AG20443 (cell line): ENCODE data around the gene RNU2-63P.
"Not testable (repeated sequence)": the region's sequence is repeated elsewhere in the genome, so short reads cannot be mapped to it uniquely, and the experiment has no call there.

Source experiments
- DNase-seq: peaks from one replicate; pipeline ENCODE4 v3.0.0; 2012; ENCODE audit warnings: low spot score, mixed read lengths

Gene RNU2-63P

DNA sequence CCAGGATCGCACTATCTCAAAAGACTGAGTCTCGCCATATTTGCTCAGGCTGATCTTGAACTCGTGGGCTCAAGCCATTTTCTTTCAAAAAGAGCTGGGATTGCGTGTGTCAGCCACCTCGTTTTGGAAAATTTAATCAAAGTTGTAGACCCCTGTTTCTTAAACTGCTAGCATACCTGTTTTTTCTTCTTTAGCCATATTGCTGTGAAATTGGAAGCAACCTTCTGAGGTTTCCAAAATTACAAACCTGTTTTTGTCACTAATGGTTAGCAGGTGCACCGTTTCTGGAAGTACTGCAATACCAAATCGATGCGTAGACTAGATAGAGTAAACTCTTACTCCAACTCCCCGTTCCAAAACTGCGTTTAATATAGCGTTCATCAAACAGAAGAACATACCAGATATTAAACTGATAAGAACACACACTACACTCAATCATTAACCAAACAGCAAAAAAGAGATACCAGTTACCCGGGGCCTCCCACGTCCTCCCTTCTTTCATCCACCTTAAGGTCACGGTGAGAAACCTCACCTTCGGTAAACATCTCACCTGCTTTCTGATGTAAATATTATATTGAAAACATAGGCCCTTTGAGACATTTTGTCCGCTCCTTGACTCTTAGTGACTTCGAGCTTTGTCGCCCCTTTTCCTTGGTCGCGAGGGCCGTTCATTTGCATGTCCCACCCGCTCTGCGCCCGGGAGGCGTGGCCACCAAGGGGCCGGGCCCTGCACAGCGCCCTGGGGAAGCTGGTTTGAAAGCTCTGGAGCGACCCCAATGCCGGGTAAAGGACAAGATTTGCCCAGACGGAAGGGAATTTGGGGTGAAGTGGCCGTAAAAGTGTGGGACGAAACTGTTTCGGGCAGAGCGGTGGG lies at the start of gene RNU2-63P:
RNU2-63P (minus strand) TSS at position 462 of the 874 bp plus-strand sequence.
- peak; percentile 68 for DNase-seq

DNA sequence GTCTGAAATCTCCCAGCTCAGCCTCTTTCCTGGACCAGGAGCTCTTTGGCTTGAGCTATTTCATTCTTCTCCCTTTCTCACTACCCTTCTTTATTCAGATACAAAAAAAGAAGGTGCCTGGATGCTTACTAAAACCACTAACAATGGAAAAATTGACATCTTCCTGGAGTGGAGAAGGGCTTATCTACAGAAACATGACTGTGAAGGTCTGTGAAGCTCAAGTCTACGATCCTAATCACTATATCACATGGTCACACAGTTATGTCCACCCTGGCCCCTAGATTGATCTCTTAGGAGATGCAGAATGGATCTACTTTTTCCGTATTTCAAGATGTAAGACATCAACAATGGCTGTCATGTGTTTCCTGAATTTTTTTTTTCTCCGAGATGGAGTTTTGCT lies 44.9 kb upstream of the RNU2-63P start:
- DNase-seq = no peak

DNA sequence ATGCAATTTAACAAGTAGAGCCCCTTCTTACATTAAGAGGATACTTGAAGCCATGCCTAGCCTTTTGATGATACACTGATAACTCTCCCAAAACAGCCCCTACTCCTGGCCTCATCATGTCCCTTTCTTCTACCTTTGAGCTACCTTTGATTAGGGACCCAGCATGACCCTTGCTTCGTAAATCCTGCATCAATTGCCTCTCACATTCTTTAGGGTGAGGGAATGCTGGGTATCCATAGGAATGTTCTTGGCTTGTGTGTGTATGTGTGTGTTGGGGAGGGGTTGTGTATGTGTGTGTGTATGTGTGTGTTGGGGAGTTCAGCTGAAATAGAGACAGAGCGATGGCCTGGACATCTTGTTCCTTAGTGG lies 44.5 kb upstream of the RNU2-63P start:
- DNase-seq = no peak

DNA sequence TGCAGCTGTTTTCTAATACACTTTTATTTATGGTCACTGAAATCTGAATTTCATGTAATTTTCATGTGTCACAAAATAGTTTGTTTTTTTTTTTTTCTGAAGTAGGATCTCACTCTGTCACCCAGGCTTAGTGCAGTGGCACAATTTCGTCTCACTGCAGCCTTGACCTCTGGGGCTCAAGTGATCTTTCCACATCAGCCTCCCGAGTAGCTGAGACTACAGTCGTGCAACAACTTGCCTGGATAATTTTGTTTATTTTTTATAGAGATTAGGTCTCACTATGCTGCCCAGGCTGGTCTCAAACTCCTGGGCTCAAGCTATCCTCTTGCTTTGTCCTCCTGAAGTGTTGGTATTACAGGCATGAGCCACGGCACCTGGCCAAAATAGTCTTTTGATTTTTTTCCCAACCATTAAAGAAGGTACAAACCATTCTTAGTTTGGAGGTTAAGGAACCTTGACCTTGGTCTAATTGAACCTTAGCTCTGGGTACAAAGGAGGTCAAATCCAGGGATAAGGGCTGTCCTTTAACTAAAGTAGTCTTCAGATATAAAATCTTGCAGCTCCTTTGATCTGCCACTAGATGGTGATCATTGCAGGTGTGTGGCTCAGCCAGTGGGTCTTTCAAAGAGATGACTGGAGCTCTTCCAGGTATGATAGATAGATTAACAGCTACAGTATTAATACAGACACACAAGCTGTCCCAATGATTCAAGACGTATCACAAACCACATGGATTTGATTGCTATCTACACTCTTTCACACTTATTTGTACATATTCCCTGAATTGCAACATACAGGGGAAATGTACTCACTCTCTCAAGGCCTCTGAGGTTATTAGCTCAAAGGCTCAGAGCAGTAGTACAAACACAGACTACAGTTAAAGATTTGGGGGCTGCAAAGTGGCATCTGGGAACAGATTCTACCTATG lies 43.9 kb upstream of the RNU2-63P start:
- DNase-seq = peak; percentile 67

DNA sequence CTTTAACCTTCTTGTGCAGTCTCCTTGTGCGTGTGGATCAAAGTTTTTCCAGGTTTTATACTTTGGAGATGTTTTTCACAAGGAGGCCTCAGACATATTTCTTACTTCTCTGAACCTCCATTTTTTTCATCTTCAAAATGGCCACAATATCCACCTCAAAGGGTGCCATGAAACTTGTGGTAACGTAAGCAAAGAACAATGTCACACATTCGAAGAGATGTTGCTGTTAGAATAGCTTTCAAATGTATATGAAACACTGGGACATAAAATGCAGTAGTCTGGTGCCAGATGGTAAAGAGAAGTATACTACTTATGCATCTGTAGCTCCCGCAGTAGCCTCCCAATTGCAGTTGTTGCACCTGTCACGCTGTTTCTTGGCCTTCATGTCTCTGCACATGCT lies 41.8 kb upstream of the RNU2-63P start:
- no peak for DNase-seq

DNA sequence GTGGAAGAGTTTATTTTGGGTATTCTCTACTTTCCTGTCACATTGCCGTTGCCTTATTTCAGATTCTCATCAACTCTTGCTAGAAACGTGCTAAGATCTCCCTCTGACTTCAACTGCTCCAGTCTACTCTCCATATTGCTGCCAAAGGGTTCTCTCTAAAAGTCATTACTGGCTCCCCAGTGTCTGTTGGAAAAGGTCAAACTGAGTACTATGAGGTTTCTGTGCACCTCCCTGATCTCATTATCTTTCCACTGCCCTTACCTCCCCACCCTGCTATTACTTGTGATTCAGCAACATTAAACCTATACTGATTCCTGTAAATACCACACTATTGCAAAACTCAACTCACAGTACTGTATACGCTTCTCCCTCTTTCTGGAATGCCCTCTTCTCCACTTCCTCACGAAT lies 41.1 kb upstream of the RNU2-63P start:
- no peak for DNase-seq

DNA sequence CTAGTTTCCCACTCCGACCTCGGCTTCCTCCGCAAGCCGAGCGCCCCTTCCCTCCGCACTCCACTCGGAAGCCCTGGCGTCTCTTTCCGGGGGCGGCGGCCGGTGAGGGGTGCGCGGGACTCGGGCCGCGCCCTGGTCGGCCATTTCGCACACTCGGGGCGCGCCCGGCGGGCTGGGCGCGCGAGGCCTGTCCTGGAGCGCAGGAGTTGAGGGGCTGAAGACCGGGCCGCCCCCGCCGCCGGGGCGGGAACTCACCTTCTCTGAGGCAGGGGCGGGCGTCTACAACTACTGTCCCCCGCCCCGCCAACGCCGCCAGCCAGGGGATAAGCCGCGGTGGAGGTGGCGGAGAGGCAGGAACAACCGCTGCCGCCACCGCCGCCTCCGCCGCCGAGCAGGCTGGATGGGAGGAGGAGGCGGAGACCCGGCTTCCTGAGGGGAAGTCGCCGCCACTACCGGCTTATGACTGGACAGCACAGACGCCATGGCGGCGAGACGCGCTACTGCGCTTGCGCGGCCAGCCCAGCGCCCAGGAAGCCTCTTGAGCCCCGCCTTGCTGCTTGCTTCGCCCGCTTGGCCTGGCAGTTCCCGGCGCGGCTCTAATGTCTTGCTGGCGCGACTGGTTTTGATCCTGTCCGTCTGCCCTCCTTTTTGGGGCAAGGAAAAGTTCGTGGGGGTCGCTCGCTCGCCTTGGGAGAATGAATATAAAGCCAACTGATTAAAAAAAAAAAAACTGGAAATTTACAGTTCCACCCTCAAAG lies 39.2 kb upstream of the RNU2-63P start, which contains the start of gene KRCC1:
KRCC1 (minus strand) TSS at position 413 of the 758 bp plus-strand sequence. CDS start 27,220 bp downstream, outside the sequence.
- peak; percentile 99 for DNase-seq

DNA sequence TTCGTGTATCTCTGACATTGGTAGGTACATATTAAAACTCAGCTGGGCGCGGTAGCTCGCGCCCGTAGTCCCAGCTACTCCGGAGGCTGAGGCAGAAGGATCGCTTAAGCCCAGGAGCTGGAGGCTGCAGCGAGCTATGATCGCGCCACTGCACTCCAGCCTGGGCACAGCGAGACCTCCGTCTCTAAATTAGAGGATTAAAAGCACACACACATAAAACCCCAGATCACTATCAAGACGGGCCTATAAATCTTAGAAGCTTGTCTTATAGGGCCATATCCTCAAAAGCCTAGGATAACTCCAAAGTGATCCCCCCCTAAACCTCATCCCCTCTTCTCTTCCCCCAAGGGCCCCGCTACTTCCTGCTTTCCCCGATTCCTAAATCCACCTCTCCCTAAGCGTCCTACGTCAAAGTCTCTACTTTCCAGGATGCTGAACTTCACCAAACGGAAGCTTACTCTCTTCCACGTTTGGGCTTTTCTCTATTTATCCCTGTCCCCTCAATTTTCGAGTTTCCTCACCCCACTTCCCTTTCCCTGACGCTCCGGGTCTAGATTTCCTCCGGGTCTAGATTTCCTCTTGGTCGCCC lies 38.5 kb upstream of the RNU2-63P start:
- DNase-seq = peak; percentile 34

DNA sequence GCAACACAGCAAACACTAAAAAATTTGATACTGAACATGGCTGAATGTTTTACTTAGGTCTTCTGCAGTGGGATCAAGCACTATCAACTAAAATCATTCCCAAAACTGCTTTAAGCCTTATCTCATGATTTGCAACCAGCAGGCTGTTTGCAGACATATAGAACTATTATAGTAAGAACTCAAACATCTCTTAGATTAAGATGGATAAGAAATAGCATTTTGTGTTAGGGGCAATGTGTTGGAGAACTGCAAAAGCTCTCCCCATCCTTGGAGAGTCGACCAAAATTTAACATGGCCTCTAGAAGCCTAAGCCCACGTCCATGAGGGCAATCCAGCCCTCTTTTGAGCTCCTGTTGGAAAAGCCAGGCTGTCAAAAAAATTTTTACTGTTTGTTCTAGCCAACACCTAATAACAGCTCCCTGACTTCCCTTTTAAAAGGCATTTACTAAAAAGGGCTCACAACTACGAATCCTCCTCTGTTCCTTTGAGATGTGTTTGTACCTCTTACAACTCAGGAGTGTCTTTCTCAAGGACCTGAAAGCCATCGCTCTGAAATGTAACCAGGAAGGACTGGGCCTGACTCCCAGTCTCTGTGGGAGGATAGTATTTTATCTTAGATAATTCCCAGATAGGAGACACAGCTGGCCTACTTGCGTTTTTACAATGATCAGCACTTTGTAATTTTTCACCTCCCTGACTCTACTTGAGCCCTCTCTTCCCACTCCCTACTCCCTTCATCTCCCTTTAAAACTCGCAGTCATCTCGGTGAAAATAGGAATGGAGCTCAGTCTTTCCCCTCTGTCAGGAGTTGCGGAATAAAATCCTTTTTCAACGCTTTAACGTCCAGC lies 37.8 kb upstream of the RNU2-63P start:
- no peak for DNase-seq

DNA sequence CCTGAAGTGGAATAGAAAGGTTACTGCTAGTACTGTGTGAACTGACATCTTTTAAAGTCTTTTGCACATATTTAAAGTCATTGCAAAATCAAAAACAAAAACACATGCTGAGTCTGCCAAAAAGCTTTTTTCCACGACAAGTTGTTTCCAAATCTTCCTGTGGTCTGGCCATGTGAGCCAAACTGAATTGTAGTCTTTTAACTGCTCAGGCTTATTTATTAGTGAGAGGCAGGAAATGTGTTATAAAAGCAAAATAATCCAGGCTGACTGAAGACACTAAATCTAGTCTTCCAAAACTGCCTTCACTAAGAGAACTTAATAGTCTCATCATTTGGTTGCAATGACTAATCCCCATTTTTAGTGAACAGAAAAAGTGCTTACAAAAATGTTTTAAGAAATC lies 36.9 kb upstream of the RNU2-63P start:
- peak; percentile 40 for DNase-seq

DNA sequence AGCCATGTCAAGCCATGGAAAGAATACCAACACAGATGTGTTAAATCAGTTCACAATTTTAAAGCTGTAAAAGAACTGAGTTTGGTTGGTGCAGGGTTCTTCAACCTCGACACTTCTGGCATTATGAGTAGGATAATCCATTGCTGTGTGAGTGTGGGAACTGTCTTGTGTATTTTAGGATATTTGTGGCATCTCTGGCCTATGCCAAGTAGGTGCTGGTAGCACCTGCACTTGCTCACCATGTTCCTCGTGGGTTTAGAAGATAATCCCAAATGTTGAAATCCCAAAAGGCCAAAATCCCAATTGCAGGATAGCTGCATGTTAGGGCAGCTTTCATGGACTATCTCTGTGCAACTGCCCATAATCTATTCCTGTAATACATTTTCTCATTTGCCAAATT lies 35.4 kb upstream of the RNU2-63P start:
- DNase-seq = no peak

DNA sequence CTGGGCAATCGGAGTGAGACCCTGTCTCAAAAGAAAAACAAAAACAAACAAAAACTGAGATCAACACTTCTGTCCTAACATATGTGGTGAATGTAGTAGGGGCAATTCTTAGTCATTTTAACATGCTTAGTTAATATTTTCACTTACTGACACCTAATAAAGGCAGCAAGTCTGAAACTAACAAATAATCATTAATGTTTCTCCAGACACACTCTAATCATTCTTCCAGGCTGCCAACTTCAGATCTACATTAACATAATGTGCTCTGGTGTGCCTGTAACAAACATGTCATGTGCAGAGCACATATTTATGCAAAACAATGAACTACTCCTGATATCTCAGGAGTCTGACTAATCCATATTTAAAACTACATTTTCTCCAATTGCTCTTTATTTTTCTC lies 33.3 kb upstream of the RNU2-63P start:
- no peak for DNase-seq

DNA sequence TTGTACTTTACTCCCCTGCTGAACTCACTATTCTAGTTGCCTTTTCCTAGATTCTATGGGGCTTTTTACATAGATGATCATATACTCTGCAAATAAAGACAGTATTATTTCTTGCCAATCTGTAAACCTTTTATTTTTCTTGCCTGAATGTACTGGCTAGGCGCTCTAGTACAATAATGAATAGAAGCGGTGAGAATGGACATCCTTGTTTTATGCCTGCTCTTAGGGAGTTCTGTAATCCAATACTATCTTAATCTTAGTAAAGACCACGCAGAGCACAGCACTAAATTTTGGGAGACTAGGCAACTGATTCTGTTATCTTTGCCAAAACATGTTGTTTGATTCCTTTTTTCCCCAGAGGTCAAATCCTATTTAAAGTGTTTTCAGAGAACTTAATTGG lies 32.2 kb upstream of the RNU2-63P start:
- no peak for DNase-seq

DNA sequence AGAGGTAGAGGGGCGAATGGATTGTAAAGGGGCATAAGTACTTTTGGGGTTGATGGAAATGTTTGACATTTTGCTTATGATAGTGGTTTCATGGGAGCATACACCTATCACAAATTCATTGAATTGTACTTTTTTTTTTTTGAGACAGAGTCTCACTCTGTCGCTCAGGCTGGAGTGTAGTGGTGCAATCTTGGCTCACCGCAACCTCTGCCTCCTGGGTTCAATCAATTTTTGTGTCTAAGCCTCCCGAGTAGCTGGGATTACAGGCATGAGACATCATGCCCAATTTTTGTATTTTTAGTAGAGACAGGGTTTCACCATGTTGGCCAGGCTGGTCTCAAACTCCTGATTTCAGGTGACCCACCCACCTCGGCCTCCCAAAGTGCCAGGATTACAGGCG lies 29.2 kb upstream of the RNU2-63P start:
- DNase-seq = not testable (repeated sequence)

DNA sequence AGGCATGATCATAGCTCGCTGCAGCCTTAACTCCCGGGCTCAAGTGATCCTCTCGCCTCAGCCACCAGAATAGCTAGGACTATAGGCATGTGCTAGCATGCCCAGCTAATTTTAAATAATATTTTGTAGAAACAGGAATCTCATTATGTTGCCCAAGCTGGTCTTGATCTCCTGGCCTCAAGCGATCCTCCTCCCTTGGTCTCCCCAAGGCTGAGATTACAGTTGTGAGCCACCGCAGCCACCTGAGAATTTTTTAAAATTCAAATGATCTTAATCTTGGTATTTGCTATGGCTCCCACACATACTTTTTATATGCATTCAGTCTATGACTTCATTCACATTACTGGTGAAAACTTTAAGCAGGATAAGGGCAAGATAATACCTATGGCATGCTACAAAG lies 26.1 kb upstream of the RNU2-63P start:
- DNase-seq = no peak

DNA sequence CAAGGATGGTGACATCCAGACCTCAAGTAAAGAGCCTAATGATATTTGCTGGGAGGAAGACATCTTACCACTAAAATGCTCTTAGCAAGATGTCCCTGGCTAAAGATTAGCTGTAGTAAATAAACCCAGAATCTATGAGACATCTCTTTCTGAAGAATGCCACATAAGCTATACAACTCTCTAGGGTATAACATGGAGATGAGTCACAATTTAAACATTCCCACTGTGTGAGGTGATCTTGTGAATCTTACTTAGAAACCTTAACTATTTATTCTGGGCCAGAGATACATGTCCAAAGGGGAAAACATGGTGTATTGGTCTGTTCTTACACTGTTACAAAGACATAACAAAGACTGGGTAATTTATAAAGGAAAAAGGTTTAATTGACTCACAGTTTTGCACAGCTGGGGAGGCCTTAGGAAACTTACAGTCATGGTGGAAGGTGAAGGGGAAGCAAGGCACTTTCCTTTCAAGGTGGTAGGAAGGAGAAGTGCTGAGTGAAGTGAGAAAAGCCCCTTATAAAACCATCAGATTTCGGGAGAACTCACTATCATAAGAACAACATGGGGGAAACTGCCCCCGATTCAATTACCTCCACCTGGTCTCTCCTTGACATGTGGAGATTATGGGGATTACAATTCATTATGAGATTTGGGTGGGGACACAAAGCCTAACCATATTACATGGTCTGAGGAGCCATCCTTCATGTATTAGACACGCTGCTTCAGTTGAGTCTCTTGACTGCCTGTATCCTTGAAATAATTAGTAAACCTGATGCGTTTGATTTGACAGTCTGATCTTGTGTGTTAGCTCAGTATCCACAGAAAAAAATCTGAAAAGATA lies 22.1 kb upstream of the RNU2-63P start:
- DNase-seq = peak; percentile 61

DNA sequence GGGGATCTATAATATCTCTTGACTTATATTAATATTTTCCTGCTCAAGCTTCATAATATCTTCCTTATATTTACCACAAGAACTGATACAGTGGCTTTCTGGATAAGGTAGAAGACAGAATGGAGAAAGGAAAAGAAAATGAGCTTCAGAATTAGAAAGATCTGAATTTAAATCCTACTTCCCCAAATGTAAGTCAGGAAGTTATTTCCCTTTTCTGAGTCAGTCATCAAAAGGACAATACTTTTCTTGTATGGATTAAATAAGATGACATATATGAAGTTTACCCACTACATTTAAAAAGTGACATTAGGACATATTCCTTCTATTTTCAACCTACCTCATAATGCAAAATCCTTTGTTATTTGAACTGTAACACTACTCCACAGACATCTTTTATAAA lies 20.3 kb upstream of the RNU2-63P start:
- DNase-seq = no peak

DNA sequence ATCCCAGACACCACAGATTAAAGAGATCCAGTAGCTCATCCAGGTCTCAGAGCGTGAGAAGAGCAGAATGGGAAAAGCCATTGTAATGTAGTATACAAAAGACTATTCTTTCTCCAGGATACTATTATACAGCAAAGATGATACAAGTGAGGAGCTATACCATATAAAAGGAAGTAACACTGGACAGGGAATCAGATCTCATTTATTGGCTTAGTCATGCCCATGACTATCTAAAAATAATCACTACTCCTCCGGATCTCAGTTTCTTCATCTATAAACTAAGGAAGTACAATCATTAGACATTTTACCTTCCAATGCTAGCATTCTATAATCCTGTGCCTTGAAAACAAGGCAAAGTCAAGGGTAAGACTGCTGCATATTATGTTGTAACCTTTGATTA lies 19.8 kb upstream of the RNU2-63P start:
- no peak for DNase-seq

DNA sequence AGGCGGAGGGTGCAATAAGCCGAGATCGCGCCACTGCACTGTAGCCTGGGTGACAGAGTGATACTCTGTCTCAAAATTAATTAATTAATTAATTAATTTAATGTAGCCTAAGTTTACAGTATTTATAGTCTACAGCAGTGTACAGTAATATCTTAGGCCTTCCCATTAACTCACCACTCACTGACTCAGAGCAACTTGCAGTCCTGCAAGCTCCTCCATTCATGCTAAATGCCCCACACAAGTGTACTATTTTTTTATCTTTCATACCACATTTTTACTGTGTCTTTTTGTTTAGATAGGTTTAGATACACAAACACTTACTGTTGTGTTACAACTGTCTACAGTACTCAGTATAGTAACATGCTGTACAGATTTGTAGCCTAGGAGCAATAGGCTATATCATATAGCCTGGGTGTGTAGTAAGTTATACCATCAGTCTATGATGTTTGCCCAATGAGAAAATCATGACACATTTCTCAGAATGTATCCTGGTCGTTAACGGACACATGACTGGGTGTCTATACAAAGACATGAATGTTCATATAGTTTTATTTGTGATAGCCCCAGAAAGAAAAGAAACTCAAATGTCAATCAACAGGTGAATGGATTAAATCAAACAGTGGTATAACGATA lies 15.8 kb upstream of the RNU2-63P start:
- DNase-seq = no peak
